ENCODE results near the gene SF3B4. TPM values are rescaled to one million over a fixed set of nuclear protein-coding genes. Genes with fewer than 3 reads are reported as not detected.

SF3B4 gene
- polyA plus RNA-seq, 6 donors from 2014 or later = 78.6 to 115 (median 89.4) TPM

DNA sequence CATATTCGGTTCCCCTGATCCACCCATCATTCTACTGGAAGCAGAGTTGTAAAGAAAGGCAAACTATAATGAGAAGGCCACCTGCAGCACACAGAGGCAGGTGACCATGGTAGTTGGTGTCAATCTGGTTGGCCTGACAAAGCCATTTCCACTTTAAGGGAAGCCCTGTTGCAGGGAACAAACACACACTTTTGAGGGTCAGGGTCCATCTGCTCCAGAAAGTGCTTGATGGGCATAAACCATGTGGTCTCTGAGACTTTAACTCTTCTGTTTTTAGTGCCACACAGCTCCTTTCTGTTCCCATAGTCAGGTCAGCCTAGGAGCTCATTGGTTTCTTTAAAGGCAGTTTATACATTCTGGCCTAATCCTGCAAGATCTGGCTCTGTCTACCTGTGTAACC is 45.7 kb downstream of the SF3B4 start:
- Mint-ChIP-seq H3K9me3 (no peaks in the 10 kb centered on the region), H3K27ac (no peak overlapping the region), H3K4me1 (peaks cover 14 to 18% (median 16%) of the 10 kb centered on the region in 3 donors), H3K4me3 (peak overlapping the region in 1 of 8 donors; percentile 19), H3K36me3 (no peaks in the 10 kb centered on the region), H3K27me3 (no peaks in the 10 kb centered on the region)
- ATAC-seq (ENCODE audit: low read depth in 2 of 2) (no peak), DNase-seq (no peak)

DNA sequence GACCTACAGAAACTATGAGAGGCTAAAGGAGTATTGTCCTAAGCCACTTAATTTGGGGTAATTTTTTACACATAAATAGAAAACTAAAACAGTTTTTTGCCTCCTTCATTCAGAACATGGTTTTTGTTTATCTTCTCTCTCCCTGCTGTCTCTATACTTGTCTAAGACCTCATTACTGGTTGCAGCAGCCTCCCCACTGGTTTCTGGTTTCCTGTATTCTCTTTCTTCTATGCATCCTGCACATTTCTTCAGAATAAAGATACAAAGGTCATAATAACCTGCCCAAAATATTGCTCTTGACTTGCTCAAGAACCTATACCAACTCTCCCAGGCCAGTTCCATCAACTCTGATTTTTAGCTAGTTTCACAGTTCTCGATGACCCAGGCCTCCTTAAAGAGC is 48.0 kb downstream of the SF3B4 start:
- Mint-ChIP-seq H3K36me3 (no peaks in the 10 kb centered on the region), H3K27ac (peak overlapping the region in 1 of 6 donors; percentile 60), H3K4me1 (peaks cover 14 to 18% (median 16%) of the 10 kb centered on the region in 3 donors), H3K4me3 (peak overlapping the region in 1 of 8 donors; percentile 19), H3K9me3 (no peaks in the 10 kb centered on the region), H3K27me3 (no peaks in the 10 kb centered on the region)
- DNase-seq = no peak
- no peak for ATAC-seq (ENCODE audit: low read depth in 2 of 2)

DNA sequence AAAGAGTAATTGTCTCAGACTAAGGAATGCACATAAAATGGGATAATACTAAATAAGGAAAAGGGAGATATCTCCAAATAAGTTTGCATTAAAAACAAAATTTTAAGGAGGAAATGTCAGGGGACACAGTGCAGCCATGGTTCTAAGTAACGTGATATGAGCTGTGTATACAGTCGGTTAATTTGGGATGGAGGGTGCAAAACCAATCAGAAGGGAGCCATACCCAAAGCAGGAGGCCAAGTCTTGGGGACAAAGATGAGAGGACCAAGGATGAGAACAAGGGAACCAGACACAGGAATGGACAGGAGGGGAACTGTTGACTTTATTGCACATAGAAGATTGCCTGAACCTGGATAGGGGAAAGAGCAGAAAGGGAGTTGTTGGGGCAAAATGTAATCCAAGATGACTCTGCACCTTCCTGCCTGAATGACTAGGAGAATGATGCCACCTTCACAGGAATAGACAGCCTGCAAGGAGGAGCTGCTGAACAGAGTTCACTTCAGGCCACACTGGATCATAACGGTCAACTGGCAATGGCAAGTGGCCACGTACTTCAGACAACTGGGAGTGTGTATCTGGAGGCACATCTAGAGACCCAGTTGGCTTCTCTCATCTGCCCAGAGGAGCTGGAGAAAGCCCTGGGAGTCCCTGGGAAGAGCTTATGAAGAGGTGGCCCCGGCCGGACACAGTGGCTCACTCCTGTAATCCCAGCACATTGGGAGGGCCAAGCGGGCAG is 50.2 kb downstream of the SF3B4 start:
- peaks cover 9 to 14% (median 13%) of the 10 kb centered on the region in 3 donors for H3K4me1 Mint-ChIP-seq
- no peak for DNase-seq
- H3K4me3 Mint-ChIP-seq = peak overlapping the region in 1 of 8 donors; percentile 29
- no peaks in the 10 kb centered on the region for H3K27me3 Mint-ChIP-seq
- ATAC-seq (ENCODE audit: low read depth in 2 of 2) = no peak
- H3K36me3 Mint-ChIP-seq = no peaks in the 10 kb centered on the region
- H3K9me3 Mint-ChIP-seq = no peaks in the 10 kb centered on the region
- peak overlapping the region in 1 of 6 donors; percentile 57 for H3K27ac Mint-ChIP-seq

Other genes starting within 250 kb of the SF3B4 start
- gene FCGR1A, start 145.1 kb downstream of the SF3B4 start, polyA plus RNA-seq (ENCODE audit: low read depth in 6 of 6) = not detected
- gene BOLA1, start 28.2 kb downstream of the SF3B4 start, polyA plus RNA-seq (ENCODE audit: low read depth in 6 of 6) = 10 to 100 TPM; 19.2 to 37.0 (median 28.0) TPM
- gene SV2A, start 10.0 kb downstream of the SF3B4 start, polyA plus RNA-seq (ENCODE audit: low read depth in 6 of 6) = not detected
- under 1 TPM in 1 of 6 donors, not detected in 5; 0.45 TPM for gene MTMR11, start 9.1 kb upstream of the SF3B4 start, polyA plus RNA-seq (ENCODE audit: low read depth in 6 of 6)
- gene OTUD7B, start 82.9 kb upstream of the SF3B4 start, polyA plus RNA-seq (ENCODE audit: low read depth in 6 of 6) = under 1 TPM in 2 of 6 donors, not detected in 4; 0.05 to 0.20 TPM
- 10 to 100 TPM; 20.8 to 35.5 (median 26.9) TPM for gene VPS45, start 140.0 kb upstream of the SF3B4 start, polyA plus RNA-seq (ENCODE audit: low read depth in 6 of 6)
- 10 to 100 TPM; 64.9 to 97.5 (median 84.0) TPM for gene PLEKHO1, start 222.1 kb upstream of the SF3B4 start, polyA plus RNA-seq (ENCODE audit: low read depth in 6 of 6)

Data from naive B cell (primary cell).